HG03139 (cell line): ENCODE measurements around the gene MAML2.
A peak's percentile ranks its signal among the peaks of the same experiment; 100 is the strongest.
"Not testable (repeated sequence)": the region's sequence is repeated elsewhere in the genome, so short reads cannot be mapped to it uniquely, and the experiment has no call there.

ENCODE experiments used
- ATAC-seq: cut with Tn5 transposase; IDR thresholded peaks from one replicate; pipeline ENCODE4 v1.9.1; 2021; ENCODE audit not compliant: unreplicated experiment

MAML2 gene

DNA sequence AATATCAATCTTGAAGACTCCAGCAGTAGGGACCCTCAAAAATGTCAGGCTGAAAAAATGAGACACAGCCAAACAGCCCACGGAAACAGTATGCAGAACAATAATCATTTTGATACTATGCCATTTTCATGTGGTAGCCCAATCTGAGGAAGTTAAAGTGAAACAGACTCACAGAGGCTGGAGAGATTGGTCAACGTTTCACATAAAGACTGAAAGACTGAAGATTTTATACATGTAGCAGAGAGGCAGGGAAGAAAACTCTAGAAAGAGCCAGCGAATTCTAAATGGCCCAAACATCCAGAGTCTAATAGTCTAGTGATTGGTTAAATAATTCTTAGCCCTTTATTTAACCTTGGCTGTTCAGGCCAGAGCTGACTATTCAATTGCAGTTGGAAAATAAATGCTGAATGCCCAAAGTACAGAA is 49.4 kb downstream of the MAML2 start:
- peak; percentile 88 for ATAC-seq

- no peak for ATAC-seq
Measured at GRCh38 chr11:96293109-96293508, 49.9 kb downstream of the MAML2 start.

- no peak for ATAC-seq
Measured at GRCh38 chr11:96292291-96293010, 50.5 kb downstream of the MAML2 start.

GRCh38 chr11:96290631-96291030 is 52.4 kb downstream of the MAML2 start:
- no peak for ATAC-seq

DNA sequence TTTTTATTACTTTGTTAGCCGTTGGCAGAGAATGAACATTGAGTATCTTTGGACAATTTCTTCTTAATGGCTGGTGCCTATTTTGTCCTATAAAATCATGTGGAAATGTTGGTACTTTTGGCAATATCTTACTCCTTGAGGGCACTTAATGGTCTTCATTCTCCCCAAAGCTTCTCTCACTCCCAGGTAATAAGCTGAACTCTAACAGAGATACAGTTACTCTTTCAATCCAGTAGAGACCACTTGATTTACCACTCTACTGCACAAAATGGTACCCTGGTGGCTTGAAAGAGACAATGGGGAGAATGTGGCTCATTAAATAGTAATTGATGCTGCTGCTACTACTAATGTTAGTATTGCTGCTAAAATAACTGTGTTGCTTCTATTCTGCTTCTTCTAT is 53.0 kb downstream of the MAML2 start:
- ATAC-seq, result no peak

- no peak for ATAC-seq
Measured at GRCh38 chr11:96288915-96289314, 54.1 kb downstream of the MAML2 start.

- ATAC-seq, result no peak
Measured at GRCh38 chr11:96287822-96288439, 55.1 kb downstream of the MAML2 start.

DNA sequence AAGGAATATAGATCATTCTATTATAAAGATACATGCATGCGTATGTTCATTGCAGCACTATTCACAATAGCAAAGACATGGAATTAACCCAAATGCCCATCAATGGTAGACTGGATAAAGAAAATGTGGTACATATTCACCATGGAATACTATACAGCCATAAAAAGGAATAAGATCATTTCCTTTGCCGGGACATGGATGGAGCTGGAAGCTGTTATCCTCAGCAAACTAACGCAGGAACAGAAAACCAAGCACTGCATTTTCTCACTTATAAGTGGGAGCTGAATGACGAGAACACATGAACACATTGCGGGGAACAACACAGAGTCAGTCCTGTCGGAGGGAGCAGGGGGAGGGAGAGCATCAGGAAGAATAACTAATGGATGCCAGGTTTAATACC is 57.0 kb downstream of the MAML2 start:
- ATAC-seq, result not testable (repeated sequence)

GRCh38 chr11:96284917-96285316 is 58.1 kb downstream of the MAML2 start:
- ATAC-seq, result no peak

- no peak for ATAC-seq
Measured at GRCh38 chr11:96284401-96284800, 58.6 kb downstream of the MAML2 start.

GRCh38 chr11:96282625-96283220 is 60.3 kb downstream of the MAML2 start:
- ATAC-seq, result no peak

GRCh38 chr11:96280444-96280843 is 62.6 kb downstream of the MAML2 start:
- ATAC-seq, result no peak

DNA sequence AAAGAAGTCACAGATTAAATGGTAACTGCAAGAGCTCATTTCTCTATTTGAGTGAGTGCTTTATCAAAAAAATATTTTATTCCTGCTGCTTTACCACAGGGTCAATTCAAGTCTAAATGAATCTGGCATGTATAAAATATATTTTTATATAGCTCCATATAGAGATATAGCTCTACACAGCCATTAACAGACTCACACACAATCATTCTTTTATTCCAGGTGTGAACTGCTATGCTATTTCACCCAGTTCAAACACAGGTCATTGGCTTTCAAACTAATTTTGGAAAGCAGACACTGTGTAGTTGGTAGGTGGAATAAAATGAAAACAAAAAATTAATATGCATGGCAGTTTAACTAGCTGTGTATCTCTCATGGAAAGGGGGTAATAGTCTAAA is 63.1 kb downstream of the MAML2 start:
- ATAC-seq, result no peak

DNA sequence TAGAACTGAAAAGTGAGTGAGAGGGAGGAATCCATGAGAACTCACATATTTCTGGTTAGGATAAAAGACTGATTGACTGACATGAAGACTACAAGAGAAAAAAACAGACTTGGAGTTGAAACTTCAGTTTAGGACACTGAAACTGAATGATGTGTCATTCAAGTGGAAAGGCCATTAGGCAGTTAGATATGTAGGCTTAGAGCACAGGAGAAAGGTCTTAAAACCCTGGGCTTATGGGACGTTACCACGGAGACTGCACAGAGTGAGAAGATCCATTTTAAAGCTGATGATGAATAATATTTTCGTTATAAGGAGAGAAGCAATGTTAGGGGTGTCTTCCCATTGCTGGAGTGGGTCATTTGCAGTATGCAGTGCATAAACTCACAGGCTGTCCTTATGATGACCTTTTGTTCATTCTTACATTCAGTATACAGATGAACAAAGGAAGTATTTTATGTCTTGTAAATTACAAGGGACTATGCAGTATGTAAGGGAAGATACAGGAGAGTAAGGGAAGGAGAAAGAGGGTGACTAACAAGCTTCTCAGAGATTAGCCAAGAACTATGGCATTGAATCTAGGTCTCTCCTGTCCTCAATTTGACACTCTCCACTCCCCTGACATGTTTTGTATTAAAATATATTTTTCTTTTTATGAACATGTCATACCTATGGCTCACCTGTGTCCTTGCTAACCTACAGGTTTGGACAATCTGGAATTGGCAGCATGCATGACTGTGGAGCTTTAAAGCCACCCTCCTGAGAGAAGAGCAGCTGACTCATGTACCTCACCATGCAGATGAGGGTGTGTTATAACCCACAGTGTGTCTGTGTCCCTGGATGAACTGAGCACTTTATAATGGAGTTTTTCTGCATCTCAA is 63.7 kb downstream of the MAML2 start:
- no peak for ATAC-seq

DNA sequence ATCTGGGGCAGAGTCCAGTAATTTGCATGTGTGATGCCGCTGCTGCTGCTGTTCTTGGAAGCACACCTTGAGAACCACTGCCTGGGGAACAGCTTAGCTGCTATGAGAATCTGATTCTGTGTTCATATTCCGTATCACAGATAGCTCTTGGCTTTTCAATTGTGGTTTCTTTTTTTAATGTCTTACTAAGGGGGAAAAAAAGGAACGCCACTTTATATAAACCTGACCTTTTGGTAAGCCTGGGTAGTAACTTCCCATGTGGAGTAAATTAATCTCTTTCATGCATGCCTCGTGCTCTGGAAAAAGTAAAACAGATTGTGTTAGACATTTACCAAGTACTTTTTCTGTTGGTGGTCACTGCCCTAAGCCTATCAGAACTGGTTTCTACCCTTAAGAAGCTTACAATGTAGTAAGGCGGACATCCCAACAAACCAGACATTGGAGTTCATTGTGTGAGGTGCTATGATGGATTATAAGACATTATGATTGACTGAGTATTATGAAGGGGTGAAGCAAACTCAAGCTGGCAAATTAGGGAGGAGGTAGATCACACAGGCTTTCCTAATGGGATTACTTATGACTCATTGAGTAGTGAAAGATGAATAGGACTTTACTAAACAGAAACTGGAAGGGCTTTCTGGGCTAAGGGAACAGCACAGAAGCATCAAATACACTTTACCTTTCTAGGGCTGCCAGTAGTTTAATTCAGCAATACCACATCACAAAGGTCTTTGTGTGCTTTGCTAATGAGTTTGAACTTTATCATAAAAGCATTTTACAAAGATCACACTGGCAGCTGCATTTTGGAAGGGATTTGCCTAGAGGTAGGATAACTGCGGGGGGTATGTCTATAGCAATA is 64.7 kb downstream of the MAML2 start:
- no peak for ATAC-seq

- ATAC-seq, result no peak
Measured at GRCh38 chr11:96277696-96278038, 65.3 kb downstream of the MAML2 start.

DNA sequence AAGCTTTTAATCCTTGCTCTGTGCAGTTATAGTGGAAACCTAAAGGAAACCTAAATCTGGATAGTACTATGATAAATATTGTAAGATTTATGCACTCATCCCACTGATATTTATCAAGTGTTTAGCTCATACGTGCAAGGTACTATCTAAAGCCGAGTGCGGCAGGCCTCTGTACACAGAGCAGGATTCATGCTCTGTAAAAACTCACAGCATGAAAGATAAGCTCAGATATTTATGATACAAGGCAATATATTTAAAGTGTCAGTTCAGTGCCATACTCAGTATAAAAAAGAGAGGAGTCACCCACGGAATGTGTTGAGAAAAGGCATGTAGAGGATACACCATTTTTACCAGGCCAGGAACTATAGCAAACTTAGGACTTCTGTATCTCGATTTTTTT is 66.2 kb downstream of the MAML2 start:
- ATAC-seq, result no peak

- no peak for ATAC-seq
Measured at GRCh38 chr11:96275801-96276594, 67.0 kb downstream of the MAML2 start.

GRCh38 chr11:96273507-96273906 is 69.5 kb downstream of the MAML2 start:
- no peak for ATAC-seq
